Heart left ventricle (tissue), 16 donors: ENCODE data around the gene SLC25A43. TPM values are rescaled to one million over a fixed set of nuclear protein-coding genes. Genes with fewer than 3 reads are reported as not detected.
A peak's percentile ranks its signal among the peaks of the same experiment; 100 is the strongest.

Experiments
- ATAC-seq, 4 donors: fragments of 200-7000 bp; cut with Tn5 transposase; one replicate each; pipeline ENCODE4 v1.9.1; 2020 to 2022; ENCODE audit warnings: moderate library complexity in 4 of 4, mild to moderate bottlenecking in 3 of 4, moderate number of reproducible peaks in 1 of 4
- DNase-seq, 5 donors: peaks; one replicate each; pipeline ENCODE4 v3.0.0-alpha.2; 2020
- H3K27ac ChIP-seq, 12 donors: fragments of 200-600 bp; sonication (generic) in 4 of 12; one replicate each; pipeline versions ENCODE4 v1.5.0 to v1.8.0; 2016 to 2022; ENCODE audit warnings: mild to moderate bottlenecking in 2 of 12
- H3K27me3 ChIP-seq, 9 donors: fragments of 200-600 bp; sonication (generic) in 2 of 9; one replicate each; pipeline versions ENCODE4 v1.5.1 to v1.8.0; 2016 to 2022; ENCODE audit warnings: mild to moderate bottlenecking in 3 of 9
- H3K36me3 ChIP-seq, 9 donors: fragments of 200-600 bp; sonication (generic) in 2 of 9; one replicate each; pipeline versions ENCODE4 v1.5.0 to v1.8.0; 2018 to 2022; ENCODE audit warnings: mild to moderate bottlenecking in 2 of 9
- H3K4me1 ChIP-seq, 12 donors: fragments of 200-600 bp; sonication (generic) in 4 of 12; one replicate each; pipeline versions ENCODE4 v1.5.0 to v1.8.0; 2016 to 2022; ENCODE audit warnings: mild to moderate bottlenecking in 3 of 12
- H3K4me3 ChIP-seq, 12 donors: fragments of 200-600 bp; sonication (generic) in 4 of 12; one replicate each; pipeline versions ENCODE4 v1.5.0 to v1.8.0; 2017 to 2022; ENCODE audit warnings: mild to moderate bottlenecking in 9 of 12, moderate library complexity in 4 of 12
- H3K9me3 ChIP-seq, 12 donors: fragments of 200-600 bp; sonication (generic) in 4 of 12; one replicate each; pipeline versions ENCODE4 v1.5.0 to v1.8.0; 2016 to 2022; ENCODE audit warnings: mild to moderate bottlenecking in 1 of 12
- POLR2A ChIP-seq, 2 donors: fragments of 450-650 bp; IDR thresholded peaks; one replicate each; pipeline ENCODE4 v1.6.1; 2017; ENCODE audit warnings: antibody characterized with exemption in 2 of 2, mild to moderate bottlenecking in 2 of 2, moderate library complexity in 2 of 2
- WGBS, 4 donors: extraction: QIAGEN DNeasy Blood & Tissue Kit in 2 of 4; methylation state at CpG; one replicate each; pipeline versions ENCODE4 v1.1.5 to v1.1.7; 2013 to 2018; 5-methylcytosine and 5-hydroxymethylcytosine counted together
- intact Hi-C, 10 donors: fragments of 100-400 bp; cut with DNase I; formaldehyde crosslinking; loops; one replicate each; pipeline versions ENCODE4 v1.11.1 to v1.14.2; 2022
- polyA plus RNA-seq, 2 donors: library from polyadenylated mRNA; stranded (reverse); fragments of 200-250 nt; gene quantifications; one replicate each; pipeline ENCODE4 v1.2.3, GENCODE V29; 2013
- total RNA-seq, 9 donors: library from RNA; depleted of rRNA in 2 of 9; stranded (reverse); fragments of >200 nt in 2 of 9; fragmentation: NEBNext Ultra II Directional in 3 of 9; extraction: Animal tissue kit (Norgen Biotek cat#: 25700) in 3 of 9; gene quantifications; one replicate each; pipeline versions ENCODE4 v1.1.0 to v1.2.4, GENCODE V29; 2016 to 2023
- TF ChIP-seq, protein P1 (sequence below), 12 donors: fragments of 200-600 bp; sonication (generic) in 4 of 12; IDR thresholded peaks; one replicate each; pipeline versions ENCODE4 v1.5.0 to v1.8.0; 2018 to 2022; ENCODE audit warnings: antibody characterized with exemption in 12 of 12, mild to moderate bottlenecking in 5 of 12
- donor health status: ischemic (EF 13 %, LVEDD 7.1; RV severe dilation, severe dysfunction).
- donor health status: healthy with polysubstance abuse.
- donor health status: DM: no; HTN: yes; CAD: no.
- donor health status: DM: no; HTN: no; CAD: no.
- donor health status: ischemic (EF 25% LVEDD 6.9; RV normal size, moderate dysfunction).
- donor health status: ischemic (EF 25% LVEDD 5.7; RV mildly dilated, moderate dysfunction).
- donor health status: healthy.
- donor health status: DM: yes; HTN: yes; CAD: no.
- donor health status: ischemic (EF 35%, LVEDD 5.7; RV mildly dilated, moderate dysfunction).
- donor health status: nonischemic (EF 11% LVEDD 7.7; RV severe dilation, severe dysfunction).
- donor health status: DM: yes; HTN: yes; CAD: no.
- donor health status: PGD.
- donor health status: ischemic (EF 29% LVEDD 5.4; RV normal size, mild dysfunction).
- donor health status: nonischemic (EF 23%, LVEDD 6.1; RV moderate dilation, normal function).

SLC25A43 gene
- total and polyA plus RNA-seq, 11 donors = 1.7 to 7.8 (median 3.1) TPM

DNA sequence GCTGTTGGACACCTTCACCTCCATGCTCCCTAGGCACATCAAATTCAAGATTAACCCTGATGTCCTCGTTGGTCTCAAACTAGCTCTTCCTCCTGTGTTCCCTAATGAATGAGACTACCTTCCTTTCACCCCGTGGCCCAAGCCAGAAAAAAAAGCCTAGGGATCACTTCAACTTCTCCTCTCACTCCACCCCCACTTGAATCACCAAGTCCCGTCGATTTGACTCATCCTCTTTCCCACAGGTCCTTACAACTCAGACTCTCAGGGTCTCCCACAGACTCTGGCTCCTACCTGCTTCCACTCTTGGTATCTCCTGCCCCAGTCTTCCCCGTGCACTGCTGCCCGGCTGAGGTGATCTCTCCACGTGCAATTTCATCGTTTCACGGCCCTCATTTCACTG, 8.5 kb downstream of the SLC25A43 start:
- 78 to 94% (median 84%) methylated on average over 9 of the region's 9 CpGs for WGBS, 4 donors
- Histone ChIP-seq H3K27me3 (peaks cover 0 to 3% (median 0%) of the 10 kb centered on the region in 9 donors), H3K4me1 (no peaks in the 10 kb centered on the region), H3K9me3 (no peaks in the 10 kb centered on the region), H3K27ac (no peak overlapping the region), H3K36me3 (peaks cover 0 to 9% (median 0%) of the 10 kb centered on the region in 9 donors), H3K4me3 (no peak overlapping the region)
- TF ChIP-seq POLR2A (IDR thresholded peaks at IDR 0.05) = no peak
- TF ChIP-seq, protein P1, sequence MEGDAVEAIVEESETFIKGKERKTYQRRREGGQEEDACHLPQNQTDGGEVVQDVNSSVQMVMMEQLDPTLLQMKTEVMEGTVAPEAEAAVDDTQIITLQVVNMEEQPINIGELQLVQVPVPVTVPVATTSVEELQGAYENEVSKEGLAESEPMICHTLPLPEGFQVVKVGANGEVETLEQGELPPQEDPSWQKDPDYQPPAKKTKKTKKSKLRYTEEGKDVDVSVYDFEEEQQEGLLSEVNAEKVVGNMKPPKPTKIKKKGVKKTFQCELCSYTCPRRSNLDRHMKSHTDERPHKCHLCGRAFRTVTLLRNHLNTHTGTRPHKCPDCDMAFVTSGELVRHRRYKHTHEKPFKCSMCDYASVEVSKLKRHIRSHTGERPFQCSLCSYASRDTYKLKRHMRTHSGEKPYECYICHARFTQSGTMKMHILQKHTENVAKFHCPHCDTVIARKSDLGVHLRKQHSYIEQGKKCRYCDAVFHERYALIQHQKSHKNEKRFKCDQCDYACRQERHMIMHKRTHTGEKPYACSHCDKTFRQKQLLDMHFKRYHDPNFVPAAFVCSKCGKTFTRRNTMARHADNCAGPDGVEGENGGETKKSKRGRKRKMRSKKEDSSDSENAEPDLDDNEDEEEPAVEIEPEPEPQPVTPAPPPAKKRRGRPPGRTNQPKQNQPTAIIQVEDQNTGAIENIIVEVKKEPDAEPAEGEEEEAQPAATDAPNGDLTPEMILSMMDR (IDR thresholded peaks at IDR 0.05) = no peak
- no peak for ATAC-seq
- intact Hi-C loops = no loop called here
- DNase-seq = no peak

DNA sequence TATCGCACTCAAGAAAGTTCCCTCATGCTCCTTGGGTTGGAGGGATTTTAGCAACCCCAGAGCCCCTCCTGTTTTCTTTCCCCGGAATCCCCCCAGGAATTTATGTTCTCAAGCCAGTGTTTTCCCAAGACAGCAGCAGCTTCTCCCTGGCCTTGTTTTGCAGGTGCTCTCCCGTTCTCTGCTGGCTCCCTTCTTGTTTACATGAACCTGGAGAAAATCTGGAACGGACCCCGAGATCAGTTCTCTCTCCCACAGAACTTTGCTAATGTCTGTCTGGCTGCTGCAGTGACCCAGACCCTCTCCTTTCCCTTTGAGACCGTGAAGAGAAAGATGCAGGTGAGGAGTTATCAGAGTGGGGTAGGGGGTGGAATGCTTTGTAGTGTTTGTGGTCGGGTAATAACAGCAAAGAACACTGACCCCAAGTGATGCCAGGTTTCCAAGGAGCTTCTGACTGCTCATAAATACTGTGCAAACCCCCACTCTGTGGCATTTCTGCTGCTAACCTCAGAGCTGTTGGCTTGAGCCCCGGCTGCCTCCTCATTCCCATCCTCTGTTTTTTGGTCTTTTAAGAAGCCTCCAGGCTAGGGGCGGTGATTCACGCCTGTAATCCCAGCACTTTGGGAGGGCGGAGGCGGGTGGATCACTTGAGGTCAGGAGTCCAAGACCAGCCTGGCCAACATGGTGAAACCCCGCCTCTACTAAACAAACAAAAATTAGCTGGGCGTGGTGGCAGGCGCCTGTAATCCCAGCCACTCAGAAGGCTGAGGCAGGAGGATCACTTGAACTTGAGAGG, 11.1 kb downstream of the SLC25A43 start:
- Histone ChIP-seq H3K27ac (no peak overlapping the region), H3K9me3 (no peaks in the 10 kb centered on the region), H3K27me3 (peaks cover 0 to 3% (median 0%) of the 10 kb centered on the region in 9 donors), H3K4me1 (no peaks in the 10 kb centered on the region), H3K4me3 (no peak overlapping the region), H3K36me3 (peaks cover 0 to 9% (median 0%) of the 10 kb centered on the region in 9 donors)
- WGBS, 4 donors = 73 to 81% (median 77%) methylated on average over 15 of the region's 15 CpGs
- TF ChIP-seq, protein P1 (IDR thresholded peaks at IDR 0.05) = no peak
- no peak for TF ChIP-seq POLR2A (IDR thresholded peaks at IDR 0.05)
- no peak for ATAC-seq
- DNase-seq = peak in 1 of 5 donors; percentile 16
- intact Hi-C loops = loop anchor here in 1 of 10 donors (10.0 kb wide), 1 partner anchor 105 kb away; no protein-coding TSS in a partner anchor

DNA sequence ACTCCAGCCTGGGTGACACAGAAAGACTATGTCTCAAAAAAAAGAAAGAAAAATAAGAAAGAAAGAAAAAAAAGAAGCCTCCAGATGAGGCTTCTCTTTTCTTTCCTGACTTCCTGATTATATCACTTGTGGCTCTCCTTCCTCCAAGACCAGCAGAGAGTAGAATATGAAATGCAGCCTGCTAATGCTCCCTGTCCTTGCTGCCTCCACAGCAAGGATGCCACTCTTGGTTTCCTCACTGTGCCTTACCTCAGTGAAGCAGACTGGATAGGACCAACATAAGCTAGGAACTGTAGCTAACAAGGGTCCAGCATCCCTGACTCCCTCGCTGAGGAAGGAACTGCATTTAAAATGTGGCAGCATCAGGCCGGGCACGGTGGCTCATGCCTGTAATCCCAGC, 11.7 kb downstream of the SLC25A43 start:
- Histone ChIP-seq H3K27me3 (peaks cover 0 to 3% (median 0%) of the 10 kb centered on the region in 9 donors), H3K4me1 (no peaks in the 10 kb centered on the region), H3K36me3 (peaks cover 0 to 9% (median 0%) of the 10 kb centered on the region in 9 donors), H3K27ac (no peak overlapping the region), H3K4me3 (no peak overlapping the region), H3K9me3 (no peaks in the 10 kb centered on the region)
- ATAC-seq = no peak
- WGBS, 4 donors = 84 to 91% (median 89%) methylated on average over 1 to 3 of the region's 3 CpGs
- TF ChIP-seq POLR2A (IDR thresholded peaks at IDR 0.05) = no peak
- TF ChIP-seq, protein P1 (IDR thresholded peaks at IDR 0.05) = no peak
- intact Hi-C loops = loop anchor here in 1 of 10 donors (10.0 kb wide), 1 partner anchor 104 kb away; no protein-coding TSS in a partner anchor
- no peak for DNase-seq

DNA sequence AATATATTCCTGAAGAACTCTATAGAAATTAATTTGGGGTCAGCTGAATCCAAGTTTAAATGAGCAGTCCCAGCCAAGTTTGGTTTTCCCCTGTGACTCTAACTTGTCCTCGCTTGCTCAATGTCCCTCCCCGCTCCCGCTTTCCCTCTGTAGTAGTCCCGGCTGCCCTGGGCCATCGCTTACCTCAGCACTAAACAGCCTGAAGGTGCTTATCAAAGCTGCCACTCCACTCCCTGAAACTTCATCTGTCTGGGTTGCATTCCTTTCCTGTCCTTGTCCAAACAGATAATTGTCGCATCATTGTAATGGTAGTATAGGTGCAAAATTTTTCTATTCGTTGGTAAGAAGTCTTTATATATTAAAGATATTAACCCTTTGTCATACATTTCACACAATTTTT, 12.8 kb downstream of the SLC25A43 start:
- TF ChIP-seq POLR2A (IDR thresholded peaks at IDR 0.05) = no peak
- TF ChIP-seq, protein P1 (IDR thresholded peaks at IDR 0.05) = no peak
- Histone ChIP-seq H3K27me3 (no peaks in the 10 kb centered on the region), H3K4me1 (no peaks in the 10 kb centered on the region), H3K27ac (no peak overlapping the region), H3K9me3 (no peaks in the 10 kb centered on the region), H3K36me3 (peaks cover 0 to 4% (median 0%) of the 10 kb centered on the region in 9 donors), H3K4me3 (no peak overlapping the region)
- intact Hi-C loops = loop anchor here in 1 of 10 donors (10.0 kb wide), 1 partner anchor 103 kb away; no protein-coding TSS in a partner anchor
- no peak for DNase-seq
- no peak for ATAC-seq
- 68 to 76% (median 71%) methylated on average over 7 of the region's 7 CpGs for WGBS, 4 donors
